ENCODE measurements around the gene PEX10.
A peak's percentile ranks its signal among the peaks of the same experiment; 100 is the strongest.
"Not testable (repeated sequence)": the region's sequence is repeated elsewhere in the genome, so short reads cannot be mapped to it uniquely, and the experiment has no call there.

PEX10 gene

DNA sequence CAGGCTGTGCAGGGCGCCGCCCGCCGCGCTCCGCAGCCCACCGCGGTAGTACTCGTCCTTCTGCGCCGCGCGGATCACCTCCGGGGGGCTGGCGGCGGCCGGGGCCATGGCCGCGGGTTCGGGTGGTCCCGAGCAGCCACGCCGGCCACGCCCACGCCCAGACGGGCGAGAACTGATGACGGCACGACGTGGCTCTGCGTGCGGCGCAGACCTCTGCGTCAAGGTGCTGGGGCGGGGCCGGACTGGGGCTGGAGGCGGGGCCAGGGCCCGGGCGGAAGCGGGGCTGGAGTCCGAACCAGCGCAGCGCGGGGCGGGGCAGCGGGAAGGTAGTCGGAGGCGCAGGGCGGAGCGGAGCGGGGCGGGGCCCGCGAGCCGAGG lies at the start of gene PEX10:
Gene PEX10 (minus strand): TSS at position 170 of the 378 bp plus-strand sequence. CDS start 62 bp downstream, at position 108.
- TF ChIP-seq POLR2A (IDR thresholded peaks at IDR 0.05; ENCODE audit: low read depth, low read length): no peak
- FAIRE-seq (no peak), DNase-seq (ENCODE audit: insufficient read length, low spot score) (peak; percentile 84)

DNA sequence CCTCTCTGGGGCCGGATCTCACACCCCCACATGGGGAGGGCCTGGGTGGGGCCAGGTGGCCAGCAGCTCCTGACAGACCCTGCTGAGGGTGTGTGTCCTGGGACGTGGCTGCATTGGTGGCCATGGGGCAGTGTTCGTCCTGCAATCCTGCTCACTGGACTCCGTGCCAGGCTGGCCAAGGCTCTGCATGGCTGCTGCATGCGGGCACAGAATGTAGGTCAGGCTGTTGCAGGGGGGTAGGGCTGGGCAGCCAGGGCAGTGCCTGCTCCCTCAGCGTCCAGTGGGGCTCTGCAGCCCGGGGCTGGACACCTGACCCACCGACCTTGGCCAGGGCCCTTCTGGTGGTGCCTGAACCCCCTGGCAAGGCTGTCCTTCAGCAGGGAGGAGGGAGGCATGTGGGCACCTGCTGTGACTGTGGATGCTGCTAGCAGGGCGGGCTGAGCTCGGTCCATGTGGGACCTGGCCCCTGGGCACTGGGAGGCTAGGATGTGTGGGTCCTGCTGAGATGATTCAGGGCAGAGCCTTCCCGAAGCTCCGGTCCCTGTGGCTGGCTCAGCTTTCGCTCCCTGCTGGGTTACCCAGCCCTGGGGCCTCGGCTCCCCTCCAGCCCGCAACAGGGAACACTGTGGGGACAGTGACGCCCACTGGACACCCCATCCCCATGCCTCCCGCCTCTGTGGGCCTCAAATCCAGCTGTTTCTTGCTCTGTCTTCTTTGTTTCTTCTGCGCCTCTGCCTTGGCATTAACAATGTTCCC lies 48.8 kb upstream of the PEX10 start:
- DNase-seq (ENCODE audit: insufficient read length, low spot score): no peak
- TF ChIP-seq POLR2A (IDR thresholded peaks at IDR 0.05; ENCODE audit: low read depth, low read length): no peak
- FAIRE-seq: no peak

DNA sequence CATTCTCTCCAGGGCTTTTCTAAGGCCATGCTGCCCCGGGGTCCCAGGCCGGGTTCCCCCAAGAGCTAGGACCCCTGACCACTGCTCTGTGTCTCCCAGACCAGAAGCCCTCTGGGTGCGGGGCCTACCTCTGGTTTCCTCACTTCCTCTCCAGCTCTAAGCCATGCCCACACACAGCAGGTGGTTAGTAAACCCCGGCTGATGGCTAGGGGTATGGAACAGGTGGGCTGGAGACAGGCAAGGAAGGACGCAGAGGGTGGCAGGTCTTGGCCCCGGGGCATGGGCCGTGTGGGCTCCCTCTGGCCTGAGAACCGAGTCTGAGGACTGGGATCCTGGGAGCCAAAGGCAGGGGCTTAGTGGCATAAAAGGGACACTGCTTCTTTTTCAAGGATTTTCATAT lies 47.8 kb upstream of the PEX10 start:
- FAIRE-seq (no peak), DNase-seq (ENCODE audit: insufficient read length, low spot score) (no peak)
- no peak for TF ChIP-seq POLR2A (IDR thresholded peaks at IDR 0.05; ENCODE audit: low read depth, low read length)

DNA sequence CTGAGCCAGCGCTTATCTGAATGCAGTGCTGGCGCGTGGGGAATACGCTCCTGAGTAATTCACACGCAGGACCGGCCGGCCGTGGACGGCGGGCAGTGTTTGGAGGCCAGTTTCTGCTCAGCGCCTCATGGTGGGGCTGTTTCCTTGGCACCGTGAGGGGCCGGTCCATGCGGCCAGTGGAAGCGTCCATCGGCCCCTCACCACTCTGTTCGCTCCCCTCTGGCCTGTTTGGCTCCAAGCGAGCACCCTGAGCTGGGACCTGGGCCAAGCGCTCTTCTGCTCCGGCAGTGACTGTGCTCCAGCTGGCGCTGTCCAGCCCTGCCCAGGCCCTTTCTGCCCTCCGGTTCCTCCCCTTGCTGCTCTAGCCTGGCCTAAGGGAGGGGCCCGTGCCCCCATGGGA lies 47.4 kb upstream of the PEX10 start:
- DNase-seq (ENCODE audit: insufficient read length, low spot score): no peak
- no peak for TF ChIP-seq POLR2A (IDR thresholded peaks at IDR 0.05; ENCODE audit: low read depth, low read length)
- FAIRE-seq: no peak

DNA sequence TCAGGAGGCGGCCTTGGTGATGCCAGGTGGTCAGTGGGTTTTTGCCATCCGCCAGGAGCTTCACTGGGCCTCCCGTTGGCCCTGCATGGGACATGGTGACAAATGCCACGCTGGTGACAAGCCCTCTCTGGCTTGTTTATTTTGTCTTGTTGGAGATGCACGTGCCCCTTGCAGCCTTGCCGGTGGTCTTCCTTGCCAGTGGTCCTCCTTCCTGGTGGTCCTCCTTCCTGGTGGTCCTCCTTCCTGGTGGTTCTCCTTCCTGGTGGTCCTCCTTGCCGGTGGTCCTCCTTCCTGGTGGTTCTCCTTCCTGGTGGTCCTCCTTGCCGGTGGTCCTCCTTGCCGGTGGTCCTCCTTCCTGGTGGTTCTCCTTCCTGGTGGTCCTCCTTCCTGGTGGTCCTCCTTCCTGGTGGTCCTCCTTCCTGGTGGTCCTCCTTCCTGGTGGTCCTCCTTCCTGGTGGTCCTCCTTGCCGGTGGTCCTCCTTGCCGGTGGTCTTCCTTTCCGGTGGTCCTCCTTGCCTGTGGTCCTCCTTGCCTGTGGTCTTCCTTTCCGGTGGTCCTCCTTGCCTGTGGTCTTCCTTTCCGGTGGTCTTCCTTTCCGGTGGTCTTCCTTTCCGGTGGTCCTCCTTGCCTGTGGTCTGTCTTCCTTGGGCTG lies 46.9 kb upstream of the PEX10 start:
- not testable (repeated sequence) for DNase-seq (ENCODE audit: insufficient read length, low spot score); FAIRE-seq

DNA sequence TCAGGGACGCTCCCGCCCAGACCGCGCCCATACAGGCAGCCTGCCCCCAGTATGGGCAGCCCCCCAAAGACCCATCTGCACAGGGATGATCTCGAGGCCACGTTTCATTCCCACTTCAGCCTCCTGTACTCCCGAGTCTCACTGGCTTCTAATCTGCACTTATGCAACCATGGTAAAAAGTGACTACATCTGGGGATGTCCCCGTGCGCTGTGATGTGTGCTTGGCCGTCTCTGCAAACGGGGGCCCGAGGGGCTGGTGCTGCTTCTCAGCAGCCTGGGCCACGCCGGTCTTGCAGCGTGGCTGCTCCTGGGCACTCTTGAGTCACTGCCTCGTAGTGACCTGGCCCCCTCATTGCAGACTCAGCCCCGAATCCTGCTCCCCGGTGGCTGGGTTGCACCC lies 46.3 kb upstream of the PEX10 start:
- no peak for DNase-seq (ENCODE audit: insufficient read length, low spot score)
- no peak for TF ChIP-seq POLR2A (IDR thresholded peaks at IDR 0.05; ENCODE audit: low read depth, low read length)
- FAIRE-seq: no peak

DNA sequence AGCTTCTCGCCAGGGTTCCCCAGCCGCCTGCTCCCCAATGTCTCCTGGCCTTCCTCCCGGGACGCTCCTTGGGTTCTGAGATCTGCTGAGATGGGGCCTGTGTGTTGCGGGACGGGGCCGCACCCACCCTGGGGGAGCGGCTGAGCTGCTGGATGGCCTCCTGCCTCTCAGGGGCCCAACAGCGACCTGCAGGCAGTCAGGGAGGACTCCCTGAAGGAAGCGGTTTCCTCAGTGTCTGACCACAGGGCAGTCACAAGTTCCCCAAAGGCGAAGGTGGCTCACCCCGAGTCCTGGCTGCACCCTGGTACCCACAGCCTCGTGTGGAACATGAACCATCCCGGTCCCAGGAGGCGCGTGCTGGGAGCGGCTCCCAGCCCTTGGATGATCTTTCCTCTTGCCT lies 45.1 kb upstream of the PEX10 start:
- FAIRE-seq (no peak), DNase-seq (ENCODE audit: insufficient read length, low spot score) (no peak)
- no peak for TF ChIP-seq POLR2A (IDR thresholded peaks at IDR 0.05; ENCODE audit: low read depth, low read length)

DNA sequence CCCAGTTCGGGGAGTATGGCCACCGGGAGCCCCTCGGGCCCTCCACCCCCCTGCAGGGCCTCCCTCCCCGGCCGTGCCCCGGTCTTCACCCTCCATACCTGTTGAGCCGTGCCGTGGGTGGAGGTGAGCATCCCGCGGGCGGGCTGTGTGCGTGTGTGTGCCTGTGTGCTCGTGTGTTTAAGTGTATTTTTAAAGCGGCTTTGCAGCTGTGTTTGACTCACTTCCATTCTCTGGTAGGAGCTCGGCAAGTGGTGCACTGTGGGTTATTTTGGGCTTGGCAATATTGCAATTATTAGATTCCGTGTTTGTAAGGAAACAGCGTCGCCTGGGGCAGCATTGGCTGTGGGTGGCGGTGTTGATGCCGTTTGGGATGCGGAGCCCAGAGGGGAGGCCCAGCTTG lies 43.4 kb upstream of the PEX10 start:
- DNase-seq (ENCODE audit: insufficient read length, low spot score) (no peak), FAIRE-seq (no peak)
- TF ChIP-seq POLR2A (IDR thresholded peaks at IDR 0.05; ENCODE audit: low read depth, low read length): no peak

DNA sequence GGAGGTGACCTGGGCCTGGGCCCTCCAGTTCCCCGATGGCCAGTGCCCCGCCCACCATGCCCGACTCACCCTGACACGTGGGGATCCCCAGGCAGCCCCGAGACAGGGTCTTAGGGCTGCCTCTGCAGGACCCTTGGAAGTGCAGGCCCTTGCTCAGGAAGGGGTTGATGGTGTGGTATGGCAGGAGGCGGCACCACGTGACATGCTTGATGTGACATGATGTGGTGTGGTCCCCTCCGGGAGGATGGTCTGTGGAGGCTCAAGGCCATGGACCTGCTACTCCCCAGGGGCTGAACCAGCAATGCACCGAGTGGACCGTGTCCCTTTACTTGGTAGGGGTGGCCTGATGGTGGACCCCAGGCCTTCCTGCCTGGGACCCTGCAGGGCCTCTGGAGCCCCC lies 41.9 kb upstream of the PEX10 start:
- no peak for TF ChIP-seq POLR2A (IDR thresholded peaks at IDR 0.05; ENCODE audit: low read depth, low read length)
- DNase-seq (ENCODE audit: insufficient read length, low spot score) (no peak), FAIRE-seq (no peak)

DNA sequence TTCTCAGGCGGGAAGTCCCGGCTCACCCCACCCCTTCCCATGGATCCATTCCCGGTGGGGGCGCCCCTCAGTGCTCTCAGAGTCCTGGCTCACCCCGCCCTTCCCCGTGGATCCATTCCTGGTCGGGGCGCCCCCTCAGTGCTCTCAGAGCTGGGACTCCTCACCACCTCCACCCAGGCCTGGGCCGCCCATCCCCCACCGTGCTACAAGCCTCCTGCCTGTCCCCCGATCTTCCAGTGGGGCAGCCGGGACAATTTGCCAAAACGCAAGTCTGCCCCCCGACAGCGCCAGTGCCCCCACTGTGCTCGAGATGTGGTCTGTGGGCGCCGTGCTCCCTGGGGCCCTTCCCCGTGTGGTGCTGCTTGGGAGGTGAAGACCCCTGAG lies 40.6 kb upstream of the PEX10 start:
- TF ChIP-seq POLR2A (IDR thresholded peaks at IDR 0.05; ENCODE audit: low read depth, low read length): no peak
- DNase-seq (ENCODE audit: insufficient read length, low spot score) (no peak), FAIRE-seq (no peak)

DNA sequence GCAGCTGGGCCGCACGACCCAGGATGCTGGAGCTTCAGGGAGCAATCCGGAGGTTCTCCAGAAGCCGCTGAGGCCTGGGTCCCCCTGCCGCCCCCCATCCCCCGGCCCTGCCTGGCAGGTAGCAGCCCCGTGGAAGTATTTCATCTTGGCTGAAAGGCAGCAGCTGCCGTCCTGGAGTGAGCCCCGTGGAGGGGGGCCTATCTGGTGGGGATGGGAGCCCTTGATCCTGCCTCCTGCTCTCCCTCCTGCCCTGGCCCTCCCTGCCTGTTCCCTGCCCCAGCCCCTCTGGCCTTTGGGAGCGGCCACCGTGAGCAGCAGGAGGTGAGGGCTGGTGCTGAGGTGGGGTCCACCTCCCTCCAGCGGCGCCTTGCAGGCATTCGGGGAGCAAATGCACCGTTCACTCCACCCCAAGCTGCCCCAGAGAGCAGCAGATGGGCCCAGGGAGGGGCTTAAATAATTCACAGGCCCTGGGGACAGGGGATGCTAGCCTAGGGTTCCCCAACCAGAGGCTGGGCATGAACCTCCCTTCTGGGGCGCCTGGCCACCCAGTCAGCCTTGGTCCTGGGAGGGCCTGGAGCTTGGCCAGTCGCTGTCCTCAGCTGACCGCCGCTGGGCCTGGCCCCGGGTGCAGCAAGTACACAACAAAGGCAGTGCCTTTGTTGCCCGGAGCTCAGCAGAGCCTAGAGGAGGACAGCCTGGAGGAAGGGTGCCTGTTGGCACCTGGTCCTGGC lies 40.0 kb upstream of the PEX10 start:
- FAIRE-seq: no peak
- no peak for DNase-seq (ENCODE audit: insufficient read length, low spot score)
- TF ChIP-seq POLR2A (IDR thresholded peaks at IDR 0.05; ENCODE audit: low read depth, low read length): no peak

DNA sequence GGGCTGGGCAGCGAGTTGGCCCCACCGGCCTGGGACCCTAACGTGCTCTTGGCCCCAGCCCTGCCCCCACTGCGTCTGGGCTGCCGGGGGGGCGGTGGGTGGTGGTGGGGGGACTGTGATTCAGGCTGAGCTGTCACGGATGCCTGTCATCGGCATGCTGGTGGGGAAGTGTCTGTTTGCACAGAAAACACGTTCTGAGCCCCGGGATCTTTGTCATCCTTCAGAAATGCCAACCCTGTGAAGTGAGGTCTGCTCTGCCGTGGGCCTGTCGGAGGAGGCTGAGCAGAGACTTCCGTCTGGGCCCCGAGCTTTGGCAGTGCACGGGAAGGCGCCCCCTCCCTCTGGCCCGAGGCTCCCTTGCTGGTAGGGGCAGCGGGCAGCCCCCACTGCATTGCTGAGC lies 39.4 kb upstream of the PEX10 start:
- peak; percentile 96 for DNase-seq (ENCODE audit: insufficient read length, low spot score)
- TF ChIP-seq POLR2A (IDR thresholded peaks at IDR 0.05; ENCODE audit: low read depth, low read length): no peak
- FAIRE-seq: peak; percentile 11

DNA sequence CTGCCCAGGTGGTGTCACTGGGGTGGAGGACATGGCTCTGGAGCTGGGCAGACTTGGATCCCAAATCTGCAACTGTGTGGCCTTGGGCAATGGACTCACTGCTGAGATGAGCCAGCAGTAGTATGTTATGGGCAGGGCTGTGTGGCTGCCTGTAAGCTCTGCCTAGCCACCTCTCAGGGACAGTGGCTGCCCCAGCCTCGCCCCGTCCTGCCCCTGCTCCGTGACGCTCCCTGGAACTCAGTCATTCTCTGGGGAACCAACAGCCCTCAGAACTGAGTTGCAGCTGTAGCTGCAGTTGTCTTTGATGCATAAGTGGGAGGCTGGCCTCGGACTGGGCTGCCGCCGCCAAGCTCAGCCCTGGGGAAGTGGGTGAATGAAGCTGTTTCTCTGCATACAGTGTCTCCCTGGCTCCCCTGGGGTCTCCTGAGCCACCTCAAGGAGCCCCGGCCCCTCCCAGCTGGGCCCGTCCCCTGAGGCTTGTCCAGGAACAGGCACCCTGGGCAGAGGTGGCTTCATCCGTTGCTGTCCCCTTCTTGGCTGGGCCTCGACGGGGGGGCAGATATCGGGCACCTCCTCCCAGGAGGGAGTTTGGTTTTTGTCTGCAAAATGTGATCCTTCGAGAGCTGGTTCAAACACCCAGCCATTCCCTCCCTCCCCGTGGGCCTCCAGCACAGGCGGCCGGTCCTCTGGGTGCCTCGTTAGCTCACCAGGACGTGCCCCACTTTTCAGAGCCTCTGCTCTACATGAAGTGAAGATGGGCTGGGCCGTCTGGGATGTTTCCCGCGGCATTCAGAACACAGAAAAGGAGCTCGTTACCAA lies 37.5 kb upstream of the PEX10 start:
- DNase-seq (ENCODE audit: insufficient read length, low spot score): no peak
- no peak for FAIRE-seq
- TF ChIP-seq POLR2A (IDR thresholded peaks at IDR 0.05; ENCODE audit: low read depth, low read length): no peak

DNA sequence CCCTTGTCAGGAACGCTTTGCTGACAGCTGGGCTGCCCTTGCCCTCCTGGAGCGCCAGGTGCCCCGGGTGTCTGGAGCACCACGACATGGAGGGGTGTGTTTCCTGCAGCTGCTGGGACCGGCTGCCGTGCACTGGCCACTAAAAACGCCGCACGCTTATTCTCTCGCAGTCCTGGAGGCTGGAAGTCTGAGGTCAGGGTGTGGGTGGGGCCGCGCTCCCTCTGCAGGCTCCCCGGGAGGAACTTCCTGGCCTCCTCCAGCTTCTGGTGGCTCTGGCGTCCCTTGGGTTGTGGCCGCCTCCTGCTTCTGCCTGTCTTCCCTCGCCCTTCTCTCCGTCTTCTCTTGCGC lies 35.7 kb upstream of the PEX10 start:
- TF ChIP-seq POLR2A (IDR thresholded peaks at IDR 0.05; ENCODE audit: low read depth, low read length): no peak
- DNase-seq (ENCODE audit: insufficient read length, low spot score) (no peak), FAIRE-seq (no peak)

All from H54 (cell line).